K562 (cell line): ENCODE data around the gene ARID3A. TPM values are rescaled to one million over a fixed set of nuclear protein-coding genes. Genes with fewer than 3 reads are reported as not detected.

Experiments
- E2F3 ChIP-seq: fragments of 250-450 bp; sonication (Bioruptor Pico); IDR thresholded peaks from 2 replicates; pipeline ENCODE4 v1.4.0; 2020; ENCODE audit warnings: mild to moderate bottlenecking
- EP400 ChIP-seq: fragments of 450-650 bp; IDR thresholded peaks from 2 replicates; pipeline ENCODE4 v1.6.1; 2017; ENCODE audit warnings: antibody characterized with exemption, mild to moderate bottlenecking, moderate library complexity
- FOXJ3 ChIP-seq: sonication (generic); formaldehyde crosslinking; IDR thresholded peaks from 2 replicates; pipeline ENCODE4 v1.4.0; 2020; ENCODE audit warnings: mild to moderate bottlenecking, missing genetic modification reagents
- ILK ChIP-seq: fragments of 450-650 bp; IDR thresholded peaks from 2 replicates; pipeline ENCODE4 v1.6.1; 2016; ENCODE audit warnings: missing genetic modification characterization, low read depth, mild to moderate bottlenecking, missing compliant biosample characterization, moderate library complexity, borderline replicate concordance
- NCOR1 ChIP-seq: fragments of 450-650 bp; IDR thresholded peaks from 2 replicates; pipeline ENCODE4 v1.6.1; 2016; ENCODE audit warnings: mild to moderate bottlenecking, moderate library complexity
- PHB2 ChIP-seq: fragments of 450-650 bp; IDR thresholded peaks from 2 replicates; pipeline ENCODE4 v1.6.1; 2017; ENCODE audit warnings: low read depth
- RBM39 ChIP-seq: fragments of 200-400 bp; formaldehyde crosslinking; optimal IDR thresholded peaks from 2 replicates; pipeline ENCODE3; 2018; ENCODE audit warnings: low read depth, low read length
- RCOR1 ChIP-seq, 2 experiments: IDR thresholded peaks; 2 replicates each; pipeline ENCODE4 v1.6.1; 2012; ENCODE audit warnings: low read depth in 2 of 2, low read length in 2 of 2, borderline replicate concordance in 1 of 2, improper control_type of control experiment in 1 of 2
- SNRNP70 ChIP-seq: fragments of 200-400 bp; formaldehyde crosslinking; optimal IDR thresholded peaks from 2 replicates; pipeline ENCODE3; 2017; ENCODE audit warnings: low read depth, low read length
- TEAD1 ChIP-seq, 2 experiments: fragments of 450-650 bp in 1 of 2; sonication (generic) in 1 of 2; formaldehyde crosslinking; IDR thresholded peaks; 2 replicates each; pipeline versions ENCODE4 v1.4.0 to v1.8.0; 2020 to 2022; ENCODE audit warnings: mild to moderate bottlenecking in 2 of 2, missing genetic modification reagents in 1 of 2
- ZNF77 ChIP-seq: fragments of 250-450 bp; sonication (Bioruptor Pico); IDR thresholded peaks from 2 replicates; pipeline ENCODE4 v1.5.0; 2020
- polyA plus RNA-seq, 8 experiments: library from polyadenylated mRNA; depleted of rRNA in 4 of 8; stranded (reverse) in 5 of 8; unstranded in 3 of 8; fragments of >200 nt; fragmentation: Nextera tagmentation in 2 of 8; fragmentation: Illumina TruSeq in 1 of 8; extraction: Ambion mirVana in 2 of 8; extraction: Trizol in 1 of 8; gene quantifications; 2 replicates each; pipeline versions ENCODE4 v1.2.1 to v1.2.3, GENCODE V29; 2011 to 2014; ENCODE audit warnings: inconsistent platforms in 1 of 8, missing spikeins in 1 of 8
- total RNA-seq, 7 experiments: library from RNA; depleted of rRNA in 6 of 7; stranded (reverse); fragments of >200 nt in 6 of 7; fragmentation: Illumina TruSeq in 2 of 7; extraction: Trizol in 2 of 7; gene quantifications; 2 replicates each; pipeline versions ENCODE4 v1.2.1 to v1.2.3, GENCODE V29; 2011 to 2021; ENCODE audit warnings: low replicate concordance in 1 of 7
- TF ChIP-seq, protein P1 (sequence below): sonication (generic); formaldehyde crosslinking; IDR thresholded peaks from 2 replicates; pipeline ENCODE4 v1.8.0; 2023; ENCODE audit warnings: mild to moderate bottlenecking, missing genetic modification reagents
- TF ChIP-seq, protein P2 (sequence below), 2 experiments: fragments of 450-650 bp; conservative IDR thresholded peaks; 2 replicates each; pipeline ENCODE4 v1.6.1; 2017; ENCODE audit warnings: mild to moderate bottlenecking in 2 of 2, moderate library complexity in 2 of 2
- TF ChIP-seq, protein P3 (sequence below): fragments of 450-650 bp; IDR thresholded peaks from 2 replicates; pipeline ENCODE4 v1.6.1; 2016; ENCODE audit warnings: antibody characterized with exemption
- TF ChIP-seq, protein P4 (sequence below): fragments of 200-800 bp; sonication (Bioruptor generic); IDR thresholded peaks from 2 replicates; pipeline ENCODE4 v1.6.1; 2016; ENCODE audit warnings: missing genetic modification characterization, missing compliant biosample characterization

The ARID3A gene
- total and polyA plus RNA-seq, 9 of the 15 experiments (the other 6 are each of a cell fraction or from before 2014, with no cell fraction given) = 1.4 to 118 (median 31.2) TPM

DNA sequence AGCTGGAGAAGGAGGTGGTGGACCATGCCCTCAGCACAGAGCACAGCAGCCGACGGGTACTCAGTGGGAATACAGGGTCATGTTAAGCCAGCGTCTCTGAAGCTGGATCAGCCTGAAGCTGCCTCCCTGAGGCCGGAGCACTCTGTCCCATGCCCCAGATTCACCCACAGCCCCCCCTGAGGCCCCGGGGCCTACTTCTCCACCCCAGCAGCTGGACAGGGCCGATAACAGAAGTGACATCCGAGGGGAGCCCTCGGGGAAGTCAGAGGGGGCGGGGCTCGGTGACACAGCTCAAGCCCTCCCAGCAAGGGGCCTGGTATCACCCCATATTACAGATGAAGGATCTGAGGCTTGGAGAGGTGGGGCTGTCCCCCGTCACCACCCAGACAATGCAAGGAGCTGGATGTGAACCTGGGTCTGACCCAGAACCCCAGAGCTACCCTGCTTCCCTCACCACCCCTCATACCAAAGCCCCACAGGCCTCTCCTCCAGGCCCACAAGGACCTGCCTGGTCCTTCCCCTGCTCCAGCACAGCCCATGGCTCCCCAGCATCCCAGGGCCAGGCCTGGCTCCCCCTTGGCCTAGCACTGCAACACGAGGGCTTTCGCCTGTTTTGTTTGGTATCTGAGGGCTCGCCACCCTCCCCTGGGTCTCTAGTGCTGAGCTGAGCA, 18.5 kb upstream of the ARID3A start (continued):
- TF ChIP-seq, protein P1, sequence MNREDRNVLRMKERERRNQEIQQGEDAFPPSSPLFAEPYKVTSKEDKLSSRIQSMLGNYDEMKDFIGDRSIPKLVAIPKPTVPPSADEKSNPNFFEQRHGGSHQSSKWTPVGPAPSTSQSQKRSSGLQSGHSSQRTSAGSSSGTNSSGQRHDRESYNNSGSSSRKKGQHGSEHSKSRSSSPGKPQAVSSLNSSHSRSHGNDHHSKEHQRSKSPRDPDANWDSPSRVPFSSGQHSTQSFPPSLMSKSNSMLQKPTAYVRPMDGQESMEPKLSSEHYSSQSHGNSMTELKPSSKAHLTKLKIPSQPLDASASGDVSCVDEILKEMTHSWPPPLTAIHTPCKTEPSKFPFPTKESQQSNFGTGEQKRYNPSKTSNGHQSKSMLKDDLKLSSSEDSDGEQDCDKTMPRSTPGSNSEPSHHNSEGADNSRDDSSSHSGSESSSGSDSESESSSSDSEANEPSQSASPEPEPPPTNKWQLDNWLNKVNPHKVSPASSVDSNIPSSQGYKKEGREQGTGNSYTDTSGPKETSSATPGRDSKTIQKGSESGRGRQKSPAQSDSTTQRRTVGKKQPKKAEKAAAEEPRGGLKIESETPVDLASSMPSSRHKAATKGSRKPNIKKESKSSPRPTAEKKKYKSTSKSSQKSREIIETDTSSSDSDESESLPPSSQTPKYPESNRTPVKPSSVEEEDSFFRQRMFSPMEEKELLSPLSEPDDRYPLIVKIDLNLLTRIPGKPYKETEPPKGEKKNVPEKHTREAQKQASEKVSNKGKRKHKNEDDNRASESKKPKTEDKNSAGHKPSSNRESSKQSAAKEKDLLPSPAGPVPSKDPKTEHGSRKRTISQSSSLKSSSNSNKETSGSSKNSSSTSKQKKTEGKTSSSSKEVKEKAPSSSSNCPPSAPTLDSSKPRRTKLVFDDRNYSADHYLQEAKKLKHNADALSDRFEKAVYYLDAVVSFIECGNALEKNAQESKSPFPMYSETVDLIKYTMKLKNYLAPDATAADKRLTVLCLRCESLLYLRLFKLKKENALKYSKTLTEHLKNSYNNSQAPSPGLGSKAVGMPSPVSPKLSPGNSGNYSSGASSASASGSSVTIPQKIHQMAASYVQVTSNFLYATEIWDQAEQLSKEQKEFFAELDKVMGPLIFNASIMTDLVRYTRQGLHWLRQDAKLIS = no peak; the same call in 1 of the 2 replicates
- TF ChIP-seq RCOR1 (IDR thresholded peaks at IDR 0.05; ENCODE audit: borderline replicate concordance in 1 of 2, low read depth in 2 of 2, low read length in 2 of 2) (peak in 1 of 2 experiments; percentile 95; a peak in 2 of 4 replicates), ZNF77 (no peak), RBM39 (no peak), EP400 (peak; percentile 70), E2F3 (peak; percentile 77; the same call in 1 of the 2 replicates), TEAD1 (CRISPR knock-in tag; IDR thresholded peaks at IDR 0.05) (peak in 1 of 2 experiments; percentile 76; a peak in 2 of 4 replicates), SNRNP70 (no peak), PHB2 (peak; percentile 65; the same call in 1 of the 2 replicates), FOXJ3 (CRISPR knock-in tag) (no peak), NCOR1 (peak; percentile 96), ILK (tag) (no peak)
- TF ChIP-seq, protein P2, sequence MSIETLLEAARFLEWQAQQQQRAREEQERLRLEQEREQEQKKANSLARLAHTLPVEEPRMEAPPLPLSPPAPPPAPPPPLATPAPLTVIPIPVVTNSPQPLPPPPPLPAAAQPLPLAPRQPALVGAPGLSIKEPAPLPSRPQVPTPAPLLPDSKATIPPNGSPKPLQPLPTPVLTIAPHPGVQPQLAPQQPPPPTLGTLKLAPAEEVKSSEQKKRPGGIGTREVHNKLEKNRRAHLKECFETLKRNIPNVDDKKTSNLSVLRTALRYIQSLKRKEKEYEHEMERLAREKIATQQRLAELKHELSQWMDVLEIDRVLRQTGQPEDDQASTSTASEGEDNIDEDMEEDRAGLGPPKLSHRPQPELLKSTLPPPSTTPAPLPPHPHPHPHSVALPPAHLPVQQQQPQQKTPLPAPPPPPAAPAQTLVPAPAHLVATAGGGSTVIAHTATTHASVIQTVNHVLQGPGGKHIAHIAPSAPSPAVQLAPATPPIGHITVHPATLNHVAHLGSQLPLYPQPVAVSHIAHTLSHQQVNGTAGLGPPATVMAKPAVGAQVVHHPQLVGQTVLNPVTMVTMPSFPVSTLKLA (conservative IDR thresholded peaks at IDR 0.05) = peak; percentile 82 to 90
- TF ChIP-seq, protein P3, sequence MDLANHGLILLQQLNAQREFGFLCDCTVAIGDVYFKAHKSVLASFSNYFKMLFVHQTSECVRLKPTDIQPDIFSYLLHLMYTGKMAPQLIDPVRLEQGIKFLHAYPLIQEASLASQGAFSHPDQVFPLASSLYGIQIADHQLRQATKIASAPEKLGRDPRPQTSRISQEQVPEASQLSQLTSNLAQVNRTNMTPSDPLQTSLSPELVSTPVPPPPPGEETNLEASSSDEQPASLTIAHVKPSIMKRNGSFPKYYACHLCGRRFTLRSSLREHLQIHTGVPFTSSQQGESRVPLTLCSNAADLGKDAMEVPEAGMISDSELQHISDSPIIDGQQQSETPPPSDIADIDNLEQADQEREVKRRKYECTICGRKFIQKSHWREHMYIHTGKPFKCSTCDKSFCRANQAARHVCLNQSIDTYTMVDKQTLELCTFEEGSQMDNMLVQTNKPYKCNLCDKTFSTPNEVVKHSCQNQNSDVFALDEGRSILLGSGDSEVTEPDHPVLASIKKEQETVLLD = peak; percentile 61; the same call in 1 of the 2 replicates
- TF ChIP-seq, protein P4, sequence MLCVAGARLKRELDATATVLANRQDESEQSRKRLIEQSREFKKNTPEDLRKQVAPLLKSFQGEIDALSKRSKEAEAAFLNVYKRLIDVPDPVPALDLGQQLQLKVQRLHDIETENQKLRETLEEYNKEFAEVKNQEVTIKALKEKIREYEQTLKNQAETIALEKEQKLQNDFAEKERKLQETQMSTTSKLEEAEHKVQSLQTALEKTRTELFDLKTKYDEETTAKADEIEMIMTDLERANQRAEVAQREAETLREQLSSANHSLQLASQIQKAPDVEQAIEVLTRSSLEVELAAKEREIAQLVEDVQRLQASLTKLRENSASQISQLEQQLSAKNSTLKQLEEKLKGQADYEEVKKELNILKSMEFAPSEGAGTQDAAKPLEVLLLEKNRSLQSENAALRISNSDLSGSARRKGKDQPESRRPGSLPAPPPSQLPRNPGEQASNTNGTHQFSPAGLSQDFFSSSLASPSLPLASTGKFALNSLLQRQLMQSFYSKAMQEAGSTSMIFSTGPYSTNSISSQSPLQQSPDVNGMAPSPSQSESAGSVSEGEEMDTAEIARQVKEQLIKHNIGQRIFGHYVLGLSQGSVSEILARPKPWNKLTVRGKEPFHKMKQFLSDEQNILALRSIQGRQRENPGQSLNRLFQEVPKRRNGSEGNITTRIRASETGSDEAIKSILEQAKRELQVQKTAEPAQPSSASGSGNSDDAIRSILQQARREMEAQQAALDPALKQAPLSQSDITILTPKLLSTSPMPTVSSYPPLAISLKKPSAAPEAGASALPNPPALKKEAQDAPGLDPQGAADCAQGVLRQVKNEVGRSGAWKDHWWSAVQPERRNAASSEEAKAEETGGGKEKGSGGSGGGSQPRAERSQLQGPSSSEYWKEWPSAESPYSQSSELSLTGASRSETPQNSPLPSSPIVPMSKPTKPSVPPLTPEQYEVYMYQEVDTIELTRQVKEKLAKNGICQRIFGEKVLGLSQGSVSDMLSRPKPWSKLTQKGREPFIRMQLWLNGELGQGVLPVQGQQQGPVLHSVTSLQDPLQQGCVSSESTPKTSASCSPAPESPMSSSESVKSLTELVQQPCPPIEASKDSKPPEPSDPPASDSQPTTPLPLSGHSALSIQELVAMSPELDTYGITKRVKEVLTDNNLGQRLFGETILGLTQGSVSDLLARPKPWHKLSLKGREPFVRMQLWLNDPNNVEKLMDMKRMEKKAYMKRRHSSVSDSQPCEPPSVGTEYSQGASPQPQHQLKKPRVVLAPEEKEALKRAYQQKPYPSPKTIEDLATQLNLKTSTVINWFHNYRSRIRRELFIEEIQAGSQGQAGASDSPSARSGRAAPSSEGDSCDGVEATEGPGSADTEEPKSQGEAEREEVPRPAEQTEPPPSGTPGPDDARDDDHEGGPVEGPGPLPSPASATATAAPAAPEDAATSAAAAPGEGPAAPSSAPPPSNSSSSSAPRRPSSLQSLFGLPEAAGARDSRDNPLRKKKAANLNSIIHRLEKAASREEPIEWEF (CRISPR knock-in tag) = no peak
